IMR-90 (cell line): ENCODE measurements around the gene LANCL3. TPM values are rescaled to one million over a fixed set of nuclear protein-coding genes. Genes with fewer than 3 reads are reported as not detected.

Experiments
- ATAC-seq: fragments of 200-7000 bp; cut with Tn5 transposase; 2 replicates; pipeline ENCODE4 v1.9.1; 2020; ENCODE audit warnings: low read depth, mild to moderate bottlenecking, moderate library complexity
- BruUV-seq: library from RNA; stranded (reverse); fragments of 400-500 nt; replicated peaks from 2 replicates; lab custom pipeline; 2021; lab: Mats Ljungman, UMichigan
- CTCF ChIA-PET: fragments of 300-600 bp; formaldehyde crosslinking; extraction: SDS; loops from one replicate; lab custom pipeline; 2021; ENCODE audit warnings: antibody characterized with exemption; lab: Yijun Ruan, JAX
- POLR2A ChIA-PET: fragments of 300-600 bp; sonication (Branson Sonifier 250); formaldehyde crosslinking; loops from one replicate; lab custom pipeline; 2022; ENCODE audit warnings: antibody characterized with exemption; ENCODE audit not compliant: unreplicated experiment; lab: Charles Lee
- DNase-seq: peaks from one replicate; pipeline ENCODE4 v3.0.0; 2013
- H2AFZ ChIP-seq: replicated peaks from 2 replicates; pipeline ENCODE3; 2013; ENCODE audit warnings: low read length, mild to moderate bottlenecking; ENCODE audit not compliant: poor library complexity
- H2AK5ac ChIP-seq: 2 replicates; pipeline ENCODE4 v1.6.1; 2013; ENCODE audit warnings: low read depth, low read length, inconsistent platforms
- H2AK9ac ChIP-seq: replicated peaks from 2 replicates; pipeline ENCODE3; 2013; ENCODE audit warnings: mild to moderate bottlenecking, low read depth, low read length, moderate library complexity; ENCODE audit not compliant: poor library complexity
- H2BK120ac ChIP-seq: 2 replicates; pipeline ENCODE4 v1.6.1; 2013; ENCODE audit warnings: low read depth, low read length, inconsistent platforms
- H2BK15ac ChIP-seq: 3 replicates; pipeline ENCODE4 v1.6.1; 2013; ENCODE audit warnings: low read depth, low read length, inconsistent platforms
- H2BK20ac ChIP-seq: 2 replicates; pipeline ENCODE4 v1.6.1; 2013; ENCODE audit warnings: low read depth, mild to moderate bottlenecking, inconsistent platforms, low read length, moderate library complexity
- H2BK5ac ChIP-seq: 2 replicates; pipeline ENCODE4 v1.6.1; 2013; ENCODE audit warnings: mild to moderate bottlenecking, low read depth, low read length, inconsistent platforms; ENCODE audit not compliant: poor library complexity, severe bottlenecking
- H3K14ac ChIP-seq: replicated peaks from 2 replicates; pipeline ENCODE4 v1.6.1; 2013; ENCODE audit warnings: low read depth, low read length, inconsistent platforms
- H3K18ac ChIP-seq: 2 replicates; pipeline ENCODE4 v1.6.1; 2013; ENCODE audit warnings: low read depth, low read length, control low read depth
- H3K23ac ChIP-seq: 2 replicates; pipeline ENCODE4 v1.6.1; 2013; ENCODE audit warnings: low read depth, low read length, inconsistent platforms
- H3K27ac ChIP-seq: 2 replicates; pipeline ENCODE4 v1.5.1; 2013; ENCODE audit warnings: mild to moderate bottlenecking, control low read depth, low read length; ENCODE audit not compliant: insufficient read depth
- H3K27me3 ChIP-seq: 2 replicates; pipeline ENCODE4 v1.6.1; 2013; ENCODE audit warnings: low read length; ENCODE audit not compliant: control insufficient read depth, insufficient read depth
- H3K36me3 ChIP-seq: 2 replicates; pipeline ENCODE4 v1.6.1; 2013; ENCODE audit warnings: low read length, mixed read lengths; ENCODE audit not compliant: control insufficient read depth, insufficient read depth
- H3K4ac ChIP-seq: 2 replicates; pipeline ENCODE4 v1.6.1; 2013; ENCODE audit warnings: low read depth, low read length, inconsistent platforms
- H3K4me1 ChIP-seq: 2 replicates; pipeline ENCODE4 v1.6.1; 2013; ENCODE audit warnings: low read length, mixed read lengths; ENCODE audit not compliant: control insufficient read depth, insufficient read depth
- H3K4me2 ChIP-seq: 2 replicates; pipeline ENCODE4 v1.6.1; 2013; ENCODE audit warnings: low read depth, mild to moderate bottlenecking, control low read depth, low read length, moderate library complexity
- H3K4me3 ChIP-seq: 2 replicates; pipeline ENCODE4 v1.5.1; 2013; ENCODE audit warnings: low read depth, mild to moderate bottlenecking, control low read depth, low read length, moderate library complexity; ENCODE audit not compliant: insufficient read depth
- H3K56ac ChIP-seq: 2 replicates; pipeline ENCODE4 v1.6.1; 2013; ENCODE audit warnings: low read length, inconsistent platforms; ENCODE audit not compliant: insufficient read depth; ENCODE audit errors: extremely low read depth
- H3K79me1 ChIP-seq, 2 experiments: 2 replicates each; pipeline ENCODE4 v1.6.1; 2013; ENCODE audit warnings: low read length in 2 of 2, inconsistent platforms in 1 of 2, low read depth in 1 of 2
- H3K9ac ChIP-seq: 2 replicates; pipeline ENCODE4 v1.6.1; 2013; ENCODE audit warnings: low read depth, low read length, control low read depth
- H3K9me1 ChIP-seq: 2 replicates; pipeline ENCODE4 v1.6.1; 2013; ENCODE audit warnings: low read length, inconsistent platforms; ENCODE audit not compliant: insufficient read depth
- H3K9me3 ChIP-seq: 2 replicates; pipeline ENCODE4 v1.6.1; 2013; ENCODE audit warnings: low read length; ENCODE audit not compliant: control insufficient read depth, insufficient read depth
- H4K20me1 ChIP-seq: 2 replicates; pipeline ENCODE4 v1.6.1; 2013; ENCODE audit warnings: low read length, inconsistent platforms; ENCODE audit not compliant: insufficient read depth
- H4K5ac ChIP-seq: 2 replicates; pipeline ENCODE4 v1.6.1; 2013; ENCODE audit warnings: mild to moderate bottlenecking, low read depth, low read length, control low read depth
- H4K8ac ChIP-seq, 2 experiments: 2 replicates each; pipeline ENCODE4 v1.6.1; 2013; ENCODE audit warnings: low read depth in 2 of 2, low read length in 2 of 2, control low read depth in 1 of 2, inconsistent platforms in 1 of 2
- H4K91ac ChIP-seq: 2 replicates; pipeline ENCODE4 v1.6.1; 2013; ENCODE audit warnings: low read depth, low read length, inconsistent platforms; ENCODE audit not compliant: insufficient read depth
- BHLHE40 ChIP-seq: fragments of 150-350 bp; IDR thresholded peaks from 2 replicates; pipeline ENCODE4 v1.6.1; 2016; ENCODE audit warnings: mild to moderate bottlenecking, low read depth, low read length
- CEBPB ChIP-seq: IDR thresholded peaks from 2 replicates; pipeline ENCODE4 v1.6.1; 2012; ENCODE audit warnings: low read depth, low read length, improper control_type of control experiment
- CHD1 ChIP-seq: IDR thresholded peaks from 2 replicates; pipeline ENCODE4 v1.6.1; 2012; ENCODE audit warnings: low read depth, low read length, improper control_type of control experiment
- FOS ChIP-seq: fragments of 150-350 bp; IDR thresholded peaks from 2 replicates; pipeline ENCODE4 v1.6.1; 2016; ENCODE audit warnings: low read depth, low read length
- MAFK ChIP-seq: IDR thresholded peaks from 2 replicates; pipeline ENCODE4 v1.6.1; 2012; ENCODE audit warnings: low read depth, low read length, improper control_type of control experiment
- MAZ ChIP-seq: IDR thresholded peaks from 2 replicates; pipeline ENCODE4 v1.6.1; 2012; ENCODE audit warnings: low read depth, mild to moderate bottlenecking, low read length, improper control_type of control experiment, moderate library complexity, borderline replicate concordance
- MXI1 ChIP-seq: IDR thresholded peaks from 2 replicates; pipeline ENCODE4 v1.6.1; 2012; ENCODE audit warnings: low read depth, mild to moderate bottlenecking, low read length, moderate library complexity, borderline replicate concordance
- NFE2L2 ChIP-seq: fragments of 150-350 bp; IDR thresholded peaks from 2 replicates; pipeline ENCODE4 v1.6.1; 2016; ENCODE audit warnings: low read depth, mild to moderate bottlenecking, low read length
- RAD21 ChIP-seq: IDR thresholded peaks from 2 replicates; pipeline ENCODE4 v1.6.1; 2012; ENCODE audit warnings: low read length, improper control_type of control experiment
- RCOR1 ChIP-seq: IDR thresholded peaks from 2 replicates; pipeline ENCODE4 v1.6.1; 2012; ENCODE audit warnings: mild to moderate bottlenecking, low read length, improper control_type of control experiment; ENCODE audit not compliant: insufficient replicate concordance
- RFX5 ChIP-seq: IDR thresholded peaks from 2 replicates; pipeline ENCODE4 v1.8.0; 2012; ENCODE audit warnings: low read depth, mild to moderate bottlenecking, low read length, moderate library complexity
- SMC3 ChIP-seq: fragments of 150-350 bp; IDR thresholded peaks from 2 replicates; pipeline ENCODE4 v1.6.1; 2016; ENCODE audit warnings: low read depth, mild to moderate bottlenecking, antibody characterized with exemption, low read length, moderate library complexity
- WGBS, 2 experiments: methylation state at CpG; one replicate each; pipeline versions ENCODE4 v1.1.5 to v1.1.7; 2013; ENCODE audit warnings: missing lambda C conversion rate in 2 of 2; ENCODE audit not compliant: insufficient read length in 1 of 2; ENCODE audit errors: extremely low coverage in 2 of 2; 5-methylcytosine and 5-hydroxymethylcytosine counted together
- dilution Hi-C: fragments of 300-500 bp; cut with HindIII; formaldehyde crosslinking; loops from one replicate; pipeline ENCODE4 v1.14.3; 2018; ENCODE audit warnings: low sequenced_read_pairs; ENCODE audit not compliant: unreplicated experiment
- in situ Hi-C: fragments of 300-500 bp; cut with MboI; formaldehyde crosslinking; loops from 3 replicates; pipeline ENCODE4 v1.14.3; 2019; ENCODE audit warnings: low sequenced_read_pairs, inconsistent platforms, mixed read lengths
- intact Hi-C: fragments of 100-400 bp; cut with micrococcal nuclease; formaldehyde crosslinking; loops from 2 replicates; pipeline ENCODE4 v1.10.0; 2022
- polyA plus RNA-seq, 3 experiments: library from polyadenylated mRNA; depleted of rRNA; stranded (reverse); fragments of >200 nt; gene quantifications; 2 replicates each; pipeline ENCODE4 v1.2.3, GENCODE V29; 2012; ENCODE audit warnings: low replicate concordance in 1 of 3
- total RNA-seq: library from RNA; depleted of rRNA; stranded (reverse); fragments of >200 nt; gene quantifications from 2 replicates; pipeline ENCODE4 v1.2.3, GENCODE V29; 2012
- TF ChIP-seq, protein P1 (sequence below): fragments of 150-350 bp; IDR thresholded peaks from 2 replicates; pipeline ENCODE4 v1.6.1; 2017; ENCODE audit warnings: mild to moderate bottlenecking, antibody characterized with exemption, low read length, low read depth

Gene LANCL3
- total and polyA plus RNA-seq, 2 of the 4 experiments (the other 2 are of a cell fraction), result not detected

DNA sequence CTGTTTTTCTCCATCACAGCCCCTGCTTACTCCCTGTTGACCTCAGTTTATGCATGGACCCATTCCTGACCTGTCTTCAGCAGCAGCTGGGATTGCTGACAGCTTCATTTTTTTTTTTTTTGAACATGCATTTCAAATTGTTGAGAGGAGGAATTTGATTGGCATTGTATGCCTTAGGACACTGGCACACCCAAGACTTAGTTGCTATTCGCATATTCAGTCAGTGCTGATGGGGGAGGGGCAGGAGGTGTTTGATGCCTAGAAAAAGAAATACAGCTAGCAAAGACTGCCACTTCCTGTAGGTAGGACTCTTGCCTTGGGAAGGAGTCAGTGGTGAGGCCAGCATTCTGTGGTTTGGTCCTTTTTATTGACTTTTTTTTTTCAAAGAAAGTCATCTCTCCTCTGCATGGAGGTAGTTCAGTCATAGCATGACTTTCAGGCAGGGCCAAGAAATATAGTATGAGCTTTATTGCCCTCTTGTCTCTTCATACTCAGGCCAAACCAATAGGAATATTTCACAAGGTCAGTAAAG is 80.5 kb downstream of the LANCL3 start:
- Histone ChIP-seq H2BK15ac (no peak overlapping the region), H4K91ac (no peak overlapping the region), H3K9me1 (no peaks in the 10 kb centered on the region), H3K27me3 (peaks cover 3% of the 10 kb centered on the region), H4K8ac (no peak overlapping the region), H2AK9ac (no peak overlapping the region), H2BK20ac (no peak overlapping the region), H3K4me1 (no peaks in the 10 kb centered on the region), H3K14ac (no peak overlapping the region), H2AFZ (no peak overlapping the region), H2BK5ac (no peak overlapping the region), H3K9me3 (no peaks in the 10 kb centered on the region), H3K4me3 (no peak overlapping the region), H3K79me1 (no peaks in the 10 kb centered on the region), H3K4ac (no peak overlapping the region), H3K56ac (no peak overlapping the region), H3K18ac (no peak overlapping the region), H2BK120ac (no peak overlapping the region), H3K23ac (no peak overlapping the region), H4K20me1 (no peaks in the 10 kb centered on the region), H3K4me2 (no peak overlapping the region), H3K27ac (no peak overlapping the region), H4K5ac (no peak overlapping the region), H3K36me3 (no peaks in the 10 kb centered on the region), H2AK5ac (no peak overlapping the region), H3K9ac (no peak overlapping the region)
- CTCF ChIA-PET, result interaction anchor here (0.6 kb wide), 1 partner anchor 150 kb away, joined by 3 read pairs; no protein-coding TSS in a partner anchor
- BruUV-seq, result no TSS peak
- POLR2A ChIA-PET, result no interaction called here
- intact Hi-C loops, result loop anchor here (10.0 kb wide), 1 partner anchor 333 kb away; no protein-coding TSS in a partner anchor
- whole genome bisulfite sequencing, 2 experiments, result 33% methylated on average over 1 of the region's 1 CpG; no CpG with 5 or more reads in 1 of the 2 experiments
- in situ Hi-C loops, result no loop called here
- DNase-seq, result no peak
- dilution Hi-C loops, result no loop called here
- no peak for TF ChIP-seq RFX5
- TF ChIP-seq SMC3, result no peak
- no peak for TF ChIP-seq CHD1
- TF ChIP-seq RAD21, result no peak
- TF ChIP-seq CEBPB, result no peak
- TF ChIP-seq MXI1, result no peak
- TF ChIP-seq MAFK, result no peak
- TF ChIP-seq NFE2L2, result no peak
- no peak for TF ChIP-seq FOS
- TF ChIP-seq, protein P1, sequence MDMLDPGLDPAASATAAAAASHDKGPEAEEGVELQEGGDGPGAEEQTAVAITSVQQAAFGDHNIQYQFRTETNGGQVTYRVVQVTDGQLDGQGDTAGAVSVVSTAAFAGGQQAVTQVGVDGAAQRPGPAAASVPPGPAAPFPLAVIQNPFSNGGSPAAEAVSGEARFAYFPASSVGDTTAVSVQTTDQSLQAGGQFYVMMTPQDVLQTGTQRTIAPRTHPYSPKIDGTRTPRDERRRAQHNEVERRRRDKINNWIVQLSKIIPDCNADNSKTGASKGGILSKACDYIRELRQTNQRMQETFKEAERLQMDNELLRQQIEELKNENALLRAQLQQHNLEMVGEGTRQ, result no peak
- no peak for TF ChIP-seq MAZ
- no peak for TF ChIP-seq BHLHE40
- no peak for TF ChIP-seq RCOR1
- ATAC-seq, result no peak
